GM20000 (cell line): ENCODE data around the gene CRISP3.

ENCODE experiments used
- DNase-seq: peaks from one replicate; pipeline ENCODE4 v3.0.0; 2012; ENCODE audit warnings: low spot score
- TF ChIP-seq, protein P1 (sequence below): IDR thresholded peaks from 2 replicates; pipeline ENCODE4 v1.5.1; 2012; ENCODE audit warnings: mild to moderate bottlenecking, control low read depth; ENCODE audit errors: extremely low read depth, missing control alignments

CRISP3 gene

DNA sequence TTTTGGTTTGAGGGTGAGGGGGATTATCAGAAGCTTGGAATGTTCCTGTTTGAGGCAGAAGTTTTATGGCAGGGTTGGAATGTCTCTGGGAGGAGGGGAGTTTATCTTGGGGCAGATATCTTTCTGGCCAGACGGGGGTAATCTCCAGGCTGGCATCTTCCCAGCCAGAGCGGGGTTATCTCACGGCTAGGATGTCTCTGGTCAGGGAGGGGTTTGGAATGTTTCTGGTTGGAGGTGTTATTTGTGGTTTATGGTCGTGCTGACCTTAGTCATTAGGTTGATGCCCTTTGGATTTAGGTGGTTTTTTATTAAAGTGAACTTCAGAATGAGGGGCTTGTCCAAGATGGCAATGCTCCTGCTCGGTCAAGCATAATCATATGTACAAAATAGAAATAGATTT, 28.1 kb upstream of the CRISP3 start:
- DNase-seq: no peak
- TF ChIP-seq, protein P1, sequence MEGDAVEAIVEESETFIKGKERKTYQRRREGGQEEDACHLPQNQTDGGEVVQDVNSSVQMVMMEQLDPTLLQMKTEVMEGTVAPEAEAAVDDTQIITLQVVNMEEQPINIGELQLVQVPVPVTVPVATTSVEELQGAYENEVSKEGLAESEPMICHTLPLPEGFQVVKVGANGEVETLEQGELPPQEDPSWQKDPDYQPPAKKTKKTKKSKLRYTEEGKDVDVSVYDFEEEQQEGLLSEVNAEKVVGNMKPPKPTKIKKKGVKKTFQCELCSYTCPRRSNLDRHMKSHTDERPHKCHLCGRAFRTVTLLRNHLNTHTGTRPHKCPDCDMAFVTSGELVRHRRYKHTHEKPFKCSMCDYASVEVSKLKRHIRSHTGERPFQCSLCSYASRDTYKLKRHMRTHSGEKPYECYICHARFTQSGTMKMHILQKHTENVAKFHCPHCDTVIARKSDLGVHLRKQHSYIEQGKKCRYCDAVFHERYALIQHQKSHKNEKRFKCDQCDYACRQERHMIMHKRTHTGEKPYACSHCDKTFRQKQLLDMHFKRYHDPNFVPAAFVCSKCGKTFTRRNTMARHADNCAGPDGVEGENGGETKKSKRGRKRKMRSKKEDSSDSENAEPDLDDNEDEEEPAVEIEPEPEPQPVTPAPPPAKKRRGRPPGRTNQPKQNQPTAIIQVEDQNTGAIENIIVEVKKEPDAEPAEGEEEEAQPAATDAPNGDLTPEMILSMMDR: no peak

DNA sequence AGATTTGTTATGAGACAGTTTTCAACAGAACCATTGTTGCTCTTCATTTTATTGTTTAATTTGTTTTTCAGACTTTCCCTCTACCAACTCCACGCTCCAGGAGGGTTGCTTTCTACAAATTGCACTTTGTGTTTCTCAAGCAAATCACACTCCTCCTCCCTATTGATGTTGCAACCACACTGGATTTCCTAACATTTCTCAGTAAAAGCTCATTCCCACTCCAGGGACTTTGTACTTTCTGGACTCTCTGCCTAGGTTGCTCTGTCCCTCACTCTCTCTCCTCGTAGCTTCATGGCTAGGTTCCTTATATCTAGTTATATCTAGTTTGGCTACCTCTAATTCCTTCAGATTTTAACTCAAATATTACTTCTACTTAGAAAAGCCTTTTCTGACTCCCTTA, 22.6 kb upstream of the CRISP3 start:
- TF ChIP-seq, protein P1: no peak
- no peak for DNase-seq

DNA sequence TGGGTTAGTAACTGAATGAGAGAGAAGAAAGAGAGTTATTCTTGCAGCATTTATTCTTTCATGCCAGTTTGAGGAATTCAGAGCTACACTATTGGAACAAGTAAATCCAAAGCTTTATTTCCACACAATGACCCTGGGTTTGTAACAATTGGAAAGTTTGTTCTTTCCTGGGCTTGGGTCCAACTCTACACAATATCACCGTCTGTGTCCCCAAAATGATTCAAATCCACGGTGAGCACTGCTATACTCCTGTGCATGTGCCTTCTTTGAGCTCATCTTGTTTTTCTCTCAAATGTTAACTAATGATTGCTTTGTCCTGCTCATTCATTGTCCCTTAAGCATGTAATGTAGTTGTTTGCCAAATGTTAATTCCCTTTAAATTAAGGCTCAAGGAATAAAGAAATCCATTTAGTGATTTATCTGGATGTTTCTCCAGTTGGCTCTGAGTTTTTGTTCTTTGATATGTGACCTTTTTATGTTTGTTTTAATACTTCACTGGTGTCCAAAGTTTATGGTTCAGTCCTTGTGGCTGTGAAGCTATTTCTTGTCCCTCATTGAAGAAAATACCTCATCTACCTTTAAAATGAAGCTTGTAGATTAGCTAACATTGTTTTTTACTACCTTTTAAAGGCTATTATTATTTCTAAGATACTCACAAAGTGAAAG, 20.5 kb upstream of the CRISP3 start:
- no peak for DNase-seq
- TF ChIP-seq, protein P1: no peak

GRCh38 chr6:49743429-49743828, 759 bp downstream of the CRISP3 start:
- TF ChIP-seq, protein P1: no peak

GRCh38 chr6:49739423-49739822, 4.8 kb downstream of the CRISP3 start:
- TF ChIP-seq, protein P1: no peak

More at GRCh38 chr6:49743429-49743828, 759 bp downstream of the CRISP3 start:
- DNase-seq: no peak

GRCh38 chr6:49736017-49736508, 8.1 kb downstream of the CRISP3 start:
- no peak for DNase-seq
- TF ChIP-seq, protein P1: no peak

More at GRCh38 chr6:49739423-49739822, 4.8 kb downstream of the CRISP3 start:
- DNase-seq: no peak

GRCh38 chr6:49733680-49734079, 10.5 kb downstream of the CRISP3 start:
- DNase-seq: no peak
- TF ChIP-seq, protein P1: no peak
